Stomach (tissue), 4 donors: Measurements from ENCODE around the gene CUX1.

ENCODE experiments used
- CTCF ChIP-seq, 7 experiments: fragments of 450-650 bp in 4 of 7; fragments of 200-600 bp in 3 of 7; sonication (generic) in 3 of 7; IDR thresholded peaks; one replicate each; pipeline ENCODE4 v1.5.1; 2016 to 2019; ENCODE audit warnings: antibody characterized with exemption in 7 of 7, control low read depth in 2 of 7, mild to moderate bottlenecking in 1 of 7
- EP300 ChIP-seq: sonication (generic); formaldehyde crosslinking; IDR thresholded peaks from one replicate; pipeline ENCODE4 v1.6.1; 2017; ENCODE audit warnings: antibody characterized with exemption
- POLR2A ChIP-seq, 4 donors: fragments of 450-650 bp; IDR thresholded peaks; one replicate each; pipeline ENCODE4 v1.6.1; 2016; ENCODE audit warnings: antibody characterized with exemption in 4 of 4, control low read depth in 2 of 4, mild to moderate bottlenecking in 1 of 4, moderate library complexity in 1 of 4
- POLR2AphosphoS5 ChIP-seq, 3 donors: sonication (generic); formaldehyde crosslinking; IDR thresholded peaks; one replicate each; pipeline ENCODE4 v1.6.1; 2016; ENCODE audit warnings: antibody characterized with exemption in 3 of 3

- TF ChIP-seq CTCF (IDR thresholded peaks at IDR 0.05) (no peak), POLR2AphosphoS5 (IDR thresholded peaks at IDR 0.05) (no peak), EP300 (no peak), POLR2A (IDR thresholded peaks at IDR 0.05) (no peak)
These were observed 17.7 kb downstream of the CUX1 start for GRCh38 chr7:101835136-101835535.
